ENCODE measurements around the gene CBX7. TPM values are rescaled to one million over a fixed set of nuclear protein-coding genes. Genes with fewer than 3 reads are reported as not detected.

The CBX7 gene
- total and polyA plus RNA-seq, 2 experiments from 2014 or later: 2.6 to 11.5 TPM

- TF ChIP-seq REST (IDR thresholded peaks at IDR 0.05; ENCODE audit: unreplicated experiment) (no peak), CTCF (conservative IDR thresholded peaks at IDR 0.05; ENCODE audit: low read depth in 2 of 2) (no peak), STAT1 (IDR thresholded peaks at IDR 0.05; ENCODE audit: unreplicated experiment) (no peak), ZNF114 (CRISPR knock-in tag; IDR thresholded peaks at IDR 0.05) (no peak), JUNB (IDR thresholded peaks at IDR 0.05; ENCODE audit: unreplicated experiment) (no peak), EZH2phosphoT487 (IDR thresholded peaks at IDR 0.05; ENCODE audit: unreplicated experiment) (no peak), EZH2 (IDR thresholded peaks at IDR 0.05; ENCODE audit: low read depth, unreplicated experiment) (no peak)
- TF ChIP-seq, protein P1, sequence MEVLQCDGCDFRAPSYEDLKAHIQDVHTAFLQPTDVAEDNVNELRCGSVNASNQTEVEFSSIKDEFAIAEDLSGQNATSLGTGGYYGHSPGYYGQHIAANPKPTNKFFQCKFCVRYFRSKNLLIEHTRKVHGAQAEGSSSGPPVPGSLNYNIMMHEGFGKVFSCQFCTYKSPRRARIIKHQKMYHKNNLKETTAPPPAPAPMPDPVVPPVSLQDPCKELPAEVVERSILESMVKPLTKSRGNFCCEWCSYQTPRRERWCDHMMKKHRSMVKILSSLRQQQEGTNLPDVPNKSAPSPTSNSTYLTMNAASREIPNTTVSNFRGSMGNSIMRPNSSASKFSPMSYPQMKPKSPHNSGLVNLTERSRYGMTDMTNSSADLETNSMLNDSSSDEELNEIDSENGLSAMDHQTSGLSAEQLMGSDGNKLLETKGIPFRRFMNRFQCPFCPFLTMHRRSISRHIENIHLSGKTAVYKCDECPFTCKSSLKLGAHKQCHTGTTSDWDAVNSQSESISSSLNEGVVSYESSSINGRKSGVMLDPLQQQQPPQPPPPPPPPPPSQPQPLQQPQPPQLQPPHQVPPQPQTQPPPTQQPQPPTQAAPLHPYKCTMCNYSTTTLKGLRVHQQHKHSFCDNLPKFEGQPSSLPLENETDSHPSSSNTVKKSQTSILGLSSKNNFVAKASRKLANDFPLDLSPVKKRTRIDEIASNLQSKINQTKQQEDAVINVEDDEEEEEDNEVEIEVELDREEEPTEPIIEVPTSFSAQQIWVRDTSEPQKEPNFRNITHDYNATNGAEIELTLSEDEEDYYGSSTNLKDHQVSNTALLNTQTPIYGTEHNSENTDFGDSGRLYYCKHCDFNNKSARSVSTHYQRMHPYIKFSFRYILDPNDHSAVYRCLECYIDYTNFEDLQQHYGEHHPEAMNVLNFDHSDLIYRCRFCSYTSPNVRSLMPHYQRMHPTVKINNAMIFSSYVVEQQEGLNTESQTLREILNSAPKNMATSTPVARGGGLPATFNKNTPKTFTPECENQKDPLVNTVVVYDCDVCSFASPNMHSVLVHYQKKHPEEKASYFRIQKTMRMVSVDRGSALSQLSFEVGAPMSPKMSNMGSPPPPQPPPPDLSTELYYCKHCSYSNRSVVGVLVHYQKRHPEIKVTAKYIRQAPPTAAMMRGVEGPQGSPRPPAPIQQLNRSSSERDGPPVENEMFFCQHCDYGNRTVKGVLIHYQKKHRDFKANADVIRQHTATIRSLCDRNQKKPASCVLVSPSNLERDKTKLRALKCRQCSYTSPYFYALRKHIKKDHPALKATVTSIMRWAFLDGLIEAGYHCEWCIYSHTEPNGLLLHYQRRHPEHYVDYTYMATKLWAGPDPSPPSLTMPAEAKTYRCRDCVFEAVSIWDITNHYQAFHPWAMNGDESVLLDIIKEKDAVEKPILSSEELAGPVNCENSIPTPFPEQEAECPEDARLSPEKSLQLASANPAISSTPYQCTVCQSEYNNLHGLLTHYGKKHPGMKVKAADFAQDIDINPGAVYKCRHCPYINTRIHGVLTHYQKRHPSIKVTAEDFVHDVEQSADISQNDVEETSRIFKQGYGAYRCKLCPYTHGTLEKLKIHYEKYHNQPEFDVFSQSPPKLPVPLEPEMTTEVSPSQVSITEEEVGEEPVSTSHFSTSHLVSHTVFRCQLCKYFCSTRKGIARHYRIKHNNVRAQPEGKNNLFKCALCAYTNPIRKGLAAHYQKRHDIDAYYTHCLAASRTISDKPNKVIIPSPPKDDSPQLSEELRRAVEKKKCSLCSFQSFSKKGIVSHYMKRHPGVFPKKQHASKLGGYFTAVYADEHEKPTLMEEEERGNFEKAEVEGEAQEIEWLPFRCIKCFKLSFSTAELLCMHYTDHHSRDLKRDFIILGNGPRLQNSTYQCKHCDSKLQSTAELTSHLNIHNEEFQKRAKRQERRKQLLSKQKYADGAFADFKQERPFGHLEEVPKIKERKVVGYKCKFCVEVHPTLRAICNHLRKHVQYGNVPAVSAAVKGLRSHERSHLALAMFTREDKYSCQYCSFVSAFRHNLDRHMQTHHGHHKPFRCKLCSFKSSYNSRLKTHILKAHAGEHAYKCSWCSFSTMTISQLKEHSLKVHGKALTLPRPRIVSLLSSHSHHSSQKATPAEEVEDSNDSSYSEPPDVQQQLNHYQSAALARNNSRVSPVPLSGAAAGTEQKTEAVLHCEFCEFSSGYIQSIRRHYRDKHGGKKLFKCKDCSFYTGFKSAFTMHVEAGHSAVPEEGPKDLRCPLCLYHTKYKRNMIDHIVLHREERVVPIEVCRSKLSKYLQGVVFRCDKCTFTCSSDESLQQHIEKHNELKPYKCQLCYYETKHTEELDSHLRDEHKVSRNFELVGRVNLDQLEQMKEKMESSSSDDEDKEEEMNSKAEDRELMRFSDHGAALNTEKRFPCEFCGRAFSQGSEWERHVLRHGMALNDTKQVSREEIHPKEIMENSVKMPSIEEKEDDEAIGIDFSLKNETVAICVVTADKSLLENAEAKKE (CRISPR knock-in tag; IDR thresholded peaks at IDR 0.05): no peak
- TF ChIP-seq, protein P2, sequence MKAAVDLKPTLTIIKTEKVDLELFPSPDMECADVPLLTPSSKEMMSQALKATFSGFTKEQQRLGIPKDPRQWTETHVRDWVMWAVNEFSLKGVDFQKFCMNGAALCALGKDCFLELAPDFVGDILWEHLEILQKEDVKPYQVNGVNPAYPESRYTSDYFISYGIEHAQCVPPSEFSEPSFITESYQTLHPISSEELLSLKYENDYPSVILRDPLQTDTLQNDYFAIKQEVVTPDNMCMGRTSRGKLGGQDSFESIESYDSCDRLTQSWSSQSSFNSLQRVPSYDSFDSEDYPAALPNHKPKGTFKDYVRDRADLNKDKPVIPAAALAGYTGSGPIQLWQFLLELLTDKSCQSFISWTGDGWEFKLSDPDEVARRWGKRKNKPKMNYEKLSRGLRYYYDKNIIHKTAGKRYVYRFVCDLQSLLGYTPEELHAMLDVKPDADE (IDR thresholded peaks at IDR 0.05): no peak
- peaks cover 29% of the 10 kb centered on the region for H3K9me3 Mint-ChIP-seq
- H3K27me3 Mint-ChIP-seq (ENCODE audit: insufficient read depth, low read depth, poor library complexity): peaks cover 3% of the 10 kb centered on the region
- Histone ChIP-seq H3K4me1 (ENCODE audit: insufficient read depth) (no peaks in the 10 kb centered on the region), H3K36me3 (ENCODE audit: insufficient read depth) (peaks cover 4% of the 10 kb centered on the region; the same call in 1 of the 2 replicates), H3K27me3 (ENCODE audit: insufficient read depth) (no peaks in the 10 kb centered on the region), H4K20me1 (replicated peaks; ENCODE audit: insufficient read depth) (no peaks in the 10 kb centered on the region), H3K4me3 (no peak overlapping the region), H3F3A (replicated peaks; ENCODE audit: low read depth) (no peaks in the 10 kb centered on the region), H2AFZ (no peak overlapping the region), H3K4me2 (no peak overlapping the region), H3K79me2 (replicated peaks; ENCODE audit: insufficient read depth) (no peaks in the 10 kb centered on the region), H3K27ac (ENCODE audit: low read depth) (no peak overlapping the region), H3K9me2 (ENCODE audit: insufficient read depth) (no peaks in the 10 kb centered on the region)
- peaks cover 15% of the 10 kb centered on the region; the same call in 2 of the 3 replicates for H3K36me3 Mint-ChIP-seq (ENCODE audit: low read depth)
- H3K27ac Mint-ChIP-seq: no peak overlapping the region
- no peaks in the 10 kb centered on the region for H3K4me1 Mint-ChIP-seq
- H3K4me3 Mint-ChIP-seq: no peak overlapping the region
- no peak for DNase-seq (ENCODE audit: low spot score)
- ATAC-seq: no peak
These were observed 41.6 kb upstream of the CBX7 start for GRCh38 chr22:39194098-39194497.

Data from GM23338 (cell line).